ENCODE data around the gene CERT1.

DNA sequence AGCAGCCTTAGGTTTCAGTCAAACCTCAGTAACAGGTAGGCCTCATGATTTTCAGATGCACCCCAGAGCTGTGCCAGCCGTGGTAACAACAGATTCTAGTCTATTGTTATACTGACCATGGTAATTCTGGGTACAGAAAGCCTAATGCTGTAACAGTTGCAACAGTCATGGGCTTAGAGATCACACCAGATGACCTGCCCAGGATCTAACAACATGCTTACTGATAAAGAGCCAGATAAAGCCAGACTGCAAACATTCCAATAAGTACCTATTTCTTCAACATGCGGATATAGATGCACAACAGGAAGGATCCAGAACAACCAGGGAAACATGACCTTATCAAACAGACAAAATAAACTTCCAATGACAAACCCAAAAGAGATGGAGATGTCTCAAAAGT is 42.8 kb downstream of the CERT1 start:
- TF ChIP-seq, protein P1, sequence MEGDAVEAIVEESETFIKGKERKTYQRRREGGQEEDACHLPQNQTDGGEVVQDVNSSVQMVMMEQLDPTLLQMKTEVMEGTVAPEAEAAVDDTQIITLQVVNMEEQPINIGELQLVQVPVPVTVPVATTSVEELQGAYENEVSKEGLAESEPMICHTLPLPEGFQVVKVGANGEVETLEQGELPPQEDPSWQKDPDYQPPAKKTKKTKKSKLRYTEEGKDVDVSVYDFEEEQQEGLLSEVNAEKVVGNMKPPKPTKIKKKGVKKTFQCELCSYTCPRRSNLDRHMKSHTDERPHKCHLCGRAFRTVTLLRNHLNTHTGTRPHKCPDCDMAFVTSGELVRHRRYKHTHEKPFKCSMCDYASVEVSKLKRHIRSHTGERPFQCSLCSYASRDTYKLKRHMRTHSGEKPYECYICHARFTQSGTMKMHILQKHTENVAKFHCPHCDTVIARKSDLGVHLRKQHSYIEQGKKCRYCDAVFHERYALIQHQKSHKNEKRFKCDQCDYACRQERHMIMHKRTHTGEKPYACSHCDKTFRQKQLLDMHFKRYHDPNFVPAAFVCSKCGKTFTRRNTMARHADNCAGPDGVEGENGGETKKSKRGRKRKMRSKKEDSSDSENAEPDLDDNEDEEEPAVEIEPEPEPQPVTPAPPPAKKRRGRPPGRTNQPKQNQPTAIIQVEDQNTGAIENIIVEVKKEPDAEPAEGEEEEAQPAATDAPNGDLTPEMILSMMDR (conservative IDR thresholded peaks at IDR 0.05; ENCODE audit: low read length) = no peak
- TF ChIP-seq EZH2phosphoT487 (IDR thresholded peaks at IDR 0.05; ENCODE audit: borderline replicate concordance, low read depth, low read length) = no peak

Measured in OCI-LY7 (cell line).